GM12801 (cell line): ENCODE data around the gene MRPS14.

Experiments used
- TF ChIP-seq, protein P1 (sequence below): IDR thresholded peaks from one replicate; pipeline ENCODE4 v1.5.1; 2011; ENCODE audit warnings: control low read depth; ENCODE audit not compliant: insufficient read length; ENCODE audit errors: extremely low read depth

The MRPS14 gene

DNA sequence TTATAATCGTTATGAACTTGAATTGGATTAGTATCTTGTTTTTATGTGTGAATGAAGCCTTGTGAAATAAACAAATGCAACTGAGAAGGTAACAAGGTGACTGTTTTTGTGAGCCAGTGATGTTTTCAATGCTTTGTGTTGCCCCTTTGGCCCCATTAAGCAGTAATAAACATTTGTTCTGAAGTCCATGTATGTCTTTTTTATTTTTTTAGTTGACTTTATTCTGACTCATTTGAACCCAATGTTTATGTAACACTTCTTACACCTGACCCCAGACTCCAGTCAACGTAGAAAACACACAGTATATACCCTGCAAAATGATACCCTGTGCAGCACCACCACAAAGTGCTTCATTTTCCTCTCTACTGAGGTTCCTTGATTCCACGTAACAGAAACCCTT is 28.1 kb downstream of the MRPS14 start:
- TF ChIP-seq, protein P1, sequence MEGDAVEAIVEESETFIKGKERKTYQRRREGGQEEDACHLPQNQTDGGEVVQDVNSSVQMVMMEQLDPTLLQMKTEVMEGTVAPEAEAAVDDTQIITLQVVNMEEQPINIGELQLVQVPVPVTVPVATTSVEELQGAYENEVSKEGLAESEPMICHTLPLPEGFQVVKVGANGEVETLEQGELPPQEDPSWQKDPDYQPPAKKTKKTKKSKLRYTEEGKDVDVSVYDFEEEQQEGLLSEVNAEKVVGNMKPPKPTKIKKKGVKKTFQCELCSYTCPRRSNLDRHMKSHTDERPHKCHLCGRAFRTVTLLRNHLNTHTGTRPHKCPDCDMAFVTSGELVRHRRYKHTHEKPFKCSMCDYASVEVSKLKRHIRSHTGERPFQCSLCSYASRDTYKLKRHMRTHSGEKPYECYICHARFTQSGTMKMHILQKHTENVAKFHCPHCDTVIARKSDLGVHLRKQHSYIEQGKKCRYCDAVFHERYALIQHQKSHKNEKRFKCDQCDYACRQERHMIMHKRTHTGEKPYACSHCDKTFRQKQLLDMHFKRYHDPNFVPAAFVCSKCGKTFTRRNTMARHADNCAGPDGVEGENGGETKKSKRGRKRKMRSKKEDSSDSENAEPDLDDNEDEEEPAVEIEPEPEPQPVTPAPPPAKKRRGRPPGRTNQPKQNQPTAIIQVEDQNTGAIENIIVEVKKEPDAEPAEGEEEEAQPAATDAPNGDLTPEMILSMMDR, result no peak

DNA sequence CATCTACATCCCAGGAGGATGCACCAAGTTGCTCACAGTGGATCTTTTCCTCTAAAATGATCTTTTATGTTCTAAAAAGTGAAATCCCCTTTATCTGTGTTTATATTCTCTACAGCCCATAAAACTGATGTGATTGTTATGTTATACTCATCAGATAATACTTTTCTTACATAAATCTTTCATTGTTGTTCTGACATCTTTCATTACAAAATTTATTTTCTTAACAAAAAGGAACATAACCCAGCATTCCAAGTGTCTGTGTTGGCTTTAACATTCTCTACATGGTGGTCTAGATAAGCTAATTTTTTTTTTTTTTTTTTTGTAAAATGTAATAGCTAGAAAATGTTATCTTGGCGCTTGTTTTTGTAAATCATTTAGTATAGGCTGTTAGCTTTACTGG is 31.8 kb downstream of the MRPS14 start:
- TF ChIP-seq, protein P1, result no peak

DNA sequence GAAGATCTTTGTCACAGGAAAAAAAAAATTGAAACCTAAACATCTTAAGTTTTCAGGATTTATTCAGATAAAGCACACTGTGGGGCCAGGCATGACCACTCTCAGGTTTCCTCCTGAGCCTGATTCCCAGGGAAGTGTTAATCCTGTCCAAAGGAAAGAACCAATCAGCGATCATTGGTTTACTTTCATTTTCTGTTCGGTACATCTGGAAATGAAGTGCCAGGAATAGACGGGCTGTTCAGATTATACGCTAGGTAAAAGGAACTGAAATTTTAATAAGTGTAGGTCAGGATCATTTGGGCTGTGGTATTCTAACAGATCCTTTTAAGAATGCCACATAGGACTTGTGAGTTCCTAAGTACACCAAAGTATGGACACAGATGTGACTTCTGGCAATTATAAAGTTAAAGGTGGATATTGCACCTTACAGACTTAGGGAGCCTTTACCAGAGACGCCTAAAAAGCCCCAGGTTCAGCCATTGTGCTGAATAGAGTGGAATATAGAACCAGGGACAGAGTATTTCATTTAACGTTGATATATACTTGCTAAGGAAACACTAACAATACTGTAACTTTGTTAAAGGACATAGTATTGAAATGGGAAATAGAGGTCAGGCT is 32.7 kb downstream of the MRPS14 start:
- TF ChIP-seq, protein P1, result no peak

DNA sequence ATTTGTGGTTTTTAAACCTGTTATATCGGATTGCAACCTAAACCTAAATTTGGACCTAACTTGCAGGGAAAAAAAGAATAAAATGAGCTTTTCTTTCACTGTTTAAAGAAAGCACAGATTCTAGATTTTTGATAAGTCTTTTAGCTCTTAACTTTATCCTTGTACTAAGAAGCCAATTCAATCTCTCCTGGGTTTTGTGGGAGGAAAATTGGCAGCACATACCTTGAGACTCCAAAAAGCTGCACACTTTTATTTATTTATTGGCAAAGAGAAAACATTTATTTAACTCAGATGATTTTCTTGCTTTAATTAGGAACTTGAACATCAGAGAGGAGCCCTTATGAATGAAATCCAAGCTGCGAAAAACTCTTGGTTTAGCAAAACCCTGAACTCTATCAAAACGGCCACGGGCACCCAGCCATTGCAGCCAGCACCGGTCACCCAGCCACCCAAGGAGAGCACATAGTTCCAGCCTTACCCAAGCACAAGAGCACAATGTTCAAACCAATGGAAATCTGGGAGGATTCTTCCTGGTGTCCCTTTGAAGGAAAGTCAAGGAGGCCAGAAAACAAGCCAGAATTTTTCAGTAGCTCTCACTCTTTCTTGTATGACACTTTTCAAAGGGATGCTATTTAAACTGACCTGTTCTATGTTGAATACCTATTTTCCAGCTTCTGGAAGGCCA is 33.5 kb downstream of the MRPS14 start:
- TF ChIP-seq, protein P1, result no peak

DNA sequence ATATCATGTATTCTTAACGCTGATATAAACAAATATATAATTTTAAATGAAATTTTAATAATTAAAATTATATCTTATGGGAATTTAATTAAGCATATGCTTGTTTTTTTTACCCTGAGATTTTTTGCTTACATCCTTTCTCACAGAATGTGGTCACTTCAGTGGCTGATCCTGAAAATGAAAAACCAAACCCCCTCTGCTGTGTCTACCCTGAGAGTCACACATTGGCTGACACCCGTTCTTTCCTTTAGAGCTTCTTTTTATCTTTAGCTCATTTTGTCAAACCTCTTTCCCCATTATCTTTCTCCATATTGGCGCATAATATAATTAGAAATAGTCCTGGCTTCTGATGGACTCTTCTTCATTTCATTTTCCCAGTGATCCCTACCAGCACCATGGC is 34.2 kb downstream of the MRPS14 start:
- TF ChIP-seq, protein P1, result no peak

DNA sequence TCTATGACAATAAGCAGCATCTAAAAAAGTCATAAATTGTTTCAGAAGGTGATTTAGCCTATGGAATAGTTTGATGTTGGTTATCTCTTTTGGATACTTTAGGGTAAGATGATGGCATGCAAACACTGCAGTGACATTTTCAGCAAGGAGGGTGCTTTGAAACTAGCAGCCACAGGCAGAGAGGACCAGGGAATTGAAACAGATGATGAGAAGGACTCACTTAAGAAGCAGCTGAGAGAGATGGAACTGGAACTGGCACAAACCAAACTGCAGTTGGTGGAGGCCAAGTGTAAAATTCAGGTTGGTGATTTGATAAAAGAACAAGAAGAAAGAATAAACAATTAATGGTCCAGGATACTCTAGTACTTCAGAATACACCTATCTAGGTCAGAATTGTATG is 34.7 kb downstream of the MRPS14 start:
- TF ChIP-seq, protein P1, result no peak

DNA sequence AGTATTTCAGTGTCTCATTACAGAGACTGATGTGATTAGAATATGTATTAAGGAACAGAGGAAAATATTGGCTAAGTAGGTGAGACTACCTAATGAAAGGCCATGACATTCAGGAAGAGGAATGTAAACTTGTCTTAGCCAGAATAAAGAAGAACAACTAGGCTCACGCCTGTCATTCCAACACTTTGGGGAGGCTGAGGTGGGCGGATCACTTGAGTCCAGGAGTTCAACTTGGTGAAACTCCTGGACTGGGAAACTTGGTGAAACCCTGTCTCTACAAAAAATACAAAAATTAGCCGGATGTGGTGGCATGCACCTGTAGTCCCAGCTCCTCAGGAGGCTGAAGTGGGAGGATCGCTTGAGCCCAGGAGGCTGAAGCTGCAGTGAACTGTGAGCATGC is 38.3 kb downstream of the MRPS14 start:
- TF ChIP-seq, protein P1, result no peak
